Measurements from ENCODE around the gene PDE6B.

GRCh38 chr4:589219-589963, 36.0 kb upstream of the PDE6B start:
- TF ChIP-seq MYC (IDR thresholded peaks at IDR 0.05; ENCODE audit: borderline replicate concordance, low read length) (no peak), RAD21 (conservative IDR thresholded peaks at IDR 0.05 in 1 of 2, IDR thresholded peaks at IDR 0.05 in 1 of 2) (no peak), CHD2 (IDR thresholded peaks at IDR 0.05; ENCODE audit: low read length, partially characterized antibody) (no peak), JUNB (IDR thresholded peaks at IDR 0.05) (no peak), POLR2A (IDR thresholded peaks at IDR 0.05; ENCODE audit: low read length) (no peak), SMC3 (IDR thresholded peaks at IDR 0.05) (no peak), JUN (IDR thresholded peaks at IDR 0.05) (no peak), RCOR1 (IDR thresholded peaks at IDR 0.05; ENCODE audit: low read depth, low read length) (no peak), RNF2 (IDR thresholded peaks at IDR 0.05; ENCODE audit: borderline replicate concordance, low read depth) (no peak)
- TF ChIP-seq, protein P1, sequence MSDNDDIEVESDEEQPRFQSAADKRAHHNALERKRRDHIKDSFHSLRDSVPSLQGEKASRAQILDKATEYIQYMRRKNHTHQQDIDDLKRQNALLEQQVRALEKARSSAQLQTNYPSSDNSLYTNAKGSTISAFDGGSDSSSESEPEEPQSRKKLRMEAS (IDR thresholded peaks at IDR 0.05), result no peak
- TF ChIP-seq, protein P2, sequence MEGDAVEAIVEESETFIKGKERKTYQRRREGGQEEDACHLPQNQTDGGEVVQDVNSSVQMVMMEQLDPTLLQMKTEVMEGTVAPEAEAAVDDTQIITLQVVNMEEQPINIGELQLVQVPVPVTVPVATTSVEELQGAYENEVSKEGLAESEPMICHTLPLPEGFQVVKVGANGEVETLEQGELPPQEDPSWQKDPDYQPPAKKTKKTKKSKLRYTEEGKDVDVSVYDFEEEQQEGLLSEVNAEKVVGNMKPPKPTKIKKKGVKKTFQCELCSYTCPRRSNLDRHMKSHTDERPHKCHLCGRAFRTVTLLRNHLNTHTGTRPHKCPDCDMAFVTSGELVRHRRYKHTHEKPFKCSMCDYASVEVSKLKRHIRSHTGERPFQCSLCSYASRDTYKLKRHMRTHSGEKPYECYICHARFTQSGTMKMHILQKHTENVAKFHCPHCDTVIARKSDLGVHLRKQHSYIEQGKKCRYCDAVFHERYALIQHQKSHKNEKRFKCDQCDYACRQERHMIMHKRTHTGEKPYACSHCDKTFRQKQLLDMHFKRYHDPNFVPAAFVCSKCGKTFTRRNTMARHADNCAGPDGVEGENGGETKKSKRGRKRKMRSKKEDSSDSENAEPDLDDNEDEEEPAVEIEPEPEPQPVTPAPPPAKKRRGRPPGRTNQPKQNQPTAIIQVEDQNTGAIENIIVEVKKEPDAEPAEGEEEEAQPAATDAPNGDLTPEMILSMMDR (IDR thresholded peaks at IDR 0.05), result no peak
